GM12878 (cell line): ENCODE data around the gene RSRC1. TPM values are rescaled to one million over a fixed set of nuclear protein-coding genes. Genes with fewer than 3 reads are reported as not detected.
A peak's percentile ranks its signal among the peaks of the same experiment; 100 is the strongest.
"Not testable (repeated sequence)": the region's sequence is repeated elsewhere in the genome, so short reads cannot be mapped to it uniquely, and the experiment has no call there.

Experiments
- ATAC-seq: fragments of 200-7000 bp; cut with Tn5 transposase; 3 replicates; pipeline ENCODE4 v1.9.1; 2020; ENCODE audit warnings: mild to moderate bottlenecking, moderate library complexity
- BruUV-seq: library from RNA; stranded (reverse); fragments of 400-500 nt; replicated peaks from 2 replicates; lab custom pipeline; 2021; lab: Mats Ljungman, UMichigan
- CTCF ChIA-PET: fragments of 300-600 bp; sonication (Branson Sonifier 250); formaldehyde crosslinking; extraction: SDS; loops from one replicate; lab custom pipeline; 2021; ENCODE audit warnings: inconsistent platforms; lab: Yijun Ruan, JAX
- POLR2A ChIA-PET: fragments of 350-600 bp; formaldehyde crosslinking; extraction: SDS; loops from one replicate; lab custom pipeline; 2021; ENCODE audit warnings: inconsistent platforms; lab: Charles Lee
- RAD21 ChIA-PET: fragments of 300-600 bp; sonication (Branson Sonifier 250); formaldehyde crosslinking; loops from one replicate; lab custom pipeline; 2023; ENCODE audit warnings: antibody characterized with exemption; ENCODE audit not compliant: unreplicated experiment; lab: Charles Lee
- SMC1A ChIA-PET: fragments of 300-600 bp; sonication (Branson Sonifier 250); formaldehyde crosslinking; loops from one replicate; lab custom pipeline; 2023; ENCODE audit not compliant: unreplicated experiment, uncharacterized antibody; lab: Charles Lee
- DNase-seq: peaks from one replicate; pipeline ENCODE4 v3.0.0-alpha.2; 2011; ENCODE audit warnings: low read depth, low spot score
- FAIRE-seq: peaks from 3 replicates; lab custom pipeline; 2011; peaks lifted over from hg19 to GRCh38; lab: Jason Lieb, UNC
- H2AFZ ChIP-seq: 2 replicates; pipeline ENCODE4 v1.6.0; 2011; ENCODE audit warnings: low read depth, low read length, control low read depth; ENCODE audit not compliant: control insufficient read depth
- H3K27ac ChIP-seq: 2 replicates; pipeline ENCODE4 v1.5.1; 2011; ENCODE audit warnings: control low read depth; ENCODE audit not compliant: control insufficient read depth, insufficient read depth
- H3K27me3 ChIP-seq, 2 experiments: replicated peaks in 1 of 2; 2 replicates each; pipeline versions ENCODE4 v1.6.0 to v1.6.1; 2011; ENCODE audit warnings: low read length in 1 of 2; ENCODE audit not compliant: control insufficient read depth in 2 of 2, insufficient read depth in 2 of 2
- H3K36me3 ChIP-seq, 2 experiments: 2 replicates each; pipeline ENCODE4 v1.5.1; 2011; ENCODE audit warnings: low read length in 1 of 2; ENCODE audit not compliant: control insufficient read depth in 2 of 2, insufficient read depth in 2 of 2
- H3K4me1 ChIP-seq: 2 replicates; pipeline ENCODE4 v1.6.1; 2011; ENCODE audit warnings: mild to moderate bottlenecking, low read length, moderate library complexity, mixed read lengths; ENCODE audit not compliant: control insufficient read depth, insufficient read depth
- H3K4me2 ChIP-seq: 2 replicates; pipeline ENCODE4 v1.6.0; 2011; ENCODE audit warnings: control low read depth; ENCODE audit not compliant: control insufficient read depth, insufficient read depth
- H3K4me3 ChIP-seq: fragments of 200-600 bp; sonication (generic); 2 replicates; pipeline ENCODE4 v1.5.1; 2016
- H3K79me2 ChIP-seq: 2 replicates; pipeline ENCODE4 v1.6.0; 2011; ENCODE audit warnings: low read length; ENCODE audit not compliant: control insufficient read depth, insufficient read depth
- H3K9ac ChIP-seq: 2 replicates; pipeline ENCODE4 v1.8.0; 2011; ENCODE audit warnings: low read length, control low read depth, mixed read lengths; ENCODE audit not compliant: control insufficient read depth, insufficient read depth
- H3K9me3 ChIP-seq: replicated peaks from 3 replicates; pipeline ENCODE4 v1.5.1; 2011; ENCODE audit warnings: mild to moderate bottlenecking, low read length; ENCODE audit not compliant: control insufficient read depth, insufficient read depth
- H4K20me1 ChIP-seq: 2 replicates; pipeline ENCODE4 v1.6.0; 2011; ENCODE audit not compliant: control insufficient read depth, insufficient read depth
- EP300 ChIP-seq, 2 experiments: fragments of 150-350 bp in 1 of 2; IDR thresholded peaks; 2 replicates each; pipeline ENCODE4 v1.6.1; 2011 to 2012; ENCODE audit warnings: low read depth in 2 of 2, low read length in 2 of 2, borderline replicate concordance in 1 of 2, improper control_type of control experiment in 1 of 2, inconsistent platforms in 1 of 2; ENCODE audit not compliant: control insufficient read depth in 1 of 2
- HCFC1 ChIP-seq: fragments of 150-350 bp; IDR thresholded peaks from 2 replicates; pipeline ENCODE4 v1.6.1; 2014; ENCODE audit warnings: low read length
- NFYB ChIP-seq: IDR thresholded peaks from 2 replicates; pipeline ENCODE4 v1.6.1; 2011; ENCODE audit warnings: low read depth, mild to moderate bottlenecking, low read length, improper control_type of control experiment, moderate library complexity; ENCODE audit not compliant: insufficient read depth
- POLR2AphosphoS5 ChIP-seq: IDR thresholded peaks from 2 replicates; pipeline ENCODE4 v1.6.1; 2011; ENCODE audit warnings: mild to moderate bottlenecking, low read length, inconsistent platforms
- STAT3 ChIP-seq: IDR thresholded peaks from 2 replicates; pipeline ENCODE4 v1.6.1; 2011; ENCODE audit warnings: low read depth, low read length, improper control_type of control experiment
- TCF7 ChIP-seq: IDR thresholded peaks from 2 replicates; pipeline ENCODE4 v1.6.1; 2014; ENCODE audit warnings: antibody characterized with exemption, borderline replicate concordance
- WGBS: methylation state at CpG from one replicate; pipeline ENCODE4 v1.1.6; 2016; ENCODE audit warnings: low lambda C conversion rate; ENCODE audit not compliant: insufficient replicate concordance, insufficient coverage; ENCODE audit errors: missing lambda C conversion rate; 5-methylcytosine and 5-hydroxymethylcytosine counted together
- in situ Hi-C: fragments of 300-500 bp; cut with MboI; formaldehyde crosslinking; loops from 9 replicates; pipeline ENCODE4 v1.14.3; 2018; ENCODE audit warnings: mixed read lengths
- intact Hi-C: fragments of 100-400 bp; cut with micrococcal nuclease; formaldehyde crosslinking; loops from one replicate; pipeline ENCODE4 v1.14.2; 2022; ENCODE audit not compliant: unreplicated experiment
- polyA plus RNA-seq, 11 experiments: library from polyadenylated mRNA; depleted of rRNA in 4 of 11; unstranded in 6 of 11; stranded (reverse) in 5 of 11; fragments of >200 nt; fragmentation: Nextera tagmentation in 4 of 11; fragmentation: Illumina TruSeq in 1 of 11; extraction: Ambion mirVana in 4 of 11; extraction: Trizol in 1 of 11; gene quantifications; 1 replicate in 1 of 11; 2 replicates in 10 of 11; pipeline versions ENCODE4 v1.2.1 to v1.2.3, GENCODE V29; 2011 to 2016; ENCODE audit warnings: inconsistent platforms in 2 of 11, missing spikeins in 2 of 11, low read depth in 1 of 11
- total RNA-seq, 4 experiments: library from RNA; depleted of rRNA in 3 of 4; stranded (reverse); fragments of >200 nt in 3 of 4; fragmentation: Illumina TruSeq in 1 of 4; extraction: Trizol in 1 of 4; gene quantifications; 2 replicates each; pipeline versions ENCODE4 v1.2.1 to v1.2.3, GENCODE V29; 2013 to 2021

The RSRC1 gene
- total and polyA plus RNA-seq, 10 of the 15 experiments (the other 5 are each of a cell fraction or from before 2014, with no cell fraction given) = 16.4 to 85.9 (median 42.0) TPM

DNA sequence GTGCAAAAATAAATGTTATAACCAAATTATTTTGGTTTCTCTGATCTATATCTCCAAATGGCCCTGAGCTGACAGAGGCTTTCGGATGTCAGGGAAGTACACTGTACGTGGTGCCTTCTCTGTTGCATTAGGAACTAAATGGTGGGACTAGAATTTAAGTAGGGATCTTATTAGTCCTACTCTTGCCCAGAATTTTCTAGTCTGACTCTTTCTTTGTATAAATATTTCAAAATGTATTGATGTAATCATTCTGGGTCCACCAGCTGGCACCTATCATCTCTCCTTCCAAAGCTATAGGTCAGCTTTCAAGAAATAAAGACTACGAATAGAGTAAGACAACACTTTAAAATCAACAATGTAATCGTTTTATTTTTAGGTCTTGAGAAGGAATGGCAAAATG lies 438.8 kb downstream of the RSRC1 start:
- Histone ChIP-seq H3K4me1 (no peaks in the 10 kb centered on the region), H3K4me2 (no peak overlapping the region), H3K27ac (no peak overlapping the region), H3K9ac (no peak overlapping the region), H2AFZ (no peak overlapping the region), H3K27me3 (no peaks in the 10 kb centered on the region), H3K9me3 (no peaks in the 10 kb centered on the region; the same call in 2 of the 3 replicates), H3K4me3 (no peak overlapping the region), H3K79me2 (no peaks in the 10 kb centered on the region), H3K36me3 (peaks cover 0 to 1% of the 10 kb centered on the region in 2 experiments; a peak in 1 of 4 replicates), H4K20me1 (no peaks in the 10 kb centered on the region)
- DNase-seq (no peak), FAIRE-seq (no peak), ATAC-seq (no peak)
- ChIA-PET POLR2A (no interaction called here), SMC1A (interaction anchor here (1.0 to 1.4 kb wide), 2 partner anchors 18 to 83 kb away, joined by 3 read pairs; no protein-coding TSS in a partner anchor), RAD21 (no interaction called here), CTCF (interaction anchor here (1.2 to 2.7 kb wide), 2 partner anchors 9 to 15 kb away, joined by 3 to 14 read pairs; no protein-coding TSS in a partner anchor)
- intact Hi-C loops (no loop called here), in situ Hi-C loops (loop anchor here (10.0 kb wide), 2 partner anchors 246 to 934 kb away; no protein-coding TSS in a partner anchor)
- BruUV-seq = no TSS peak
- WGBS = 98% methylated on average over 4 of the region's 4 CpGs
- TF ChIP-seq HCFC1 (no peak), STAT3 (no peak), POLR2AphosphoS5 (no peak), TCF7 (no peak), EP300 (IDR thresholded peaks at IDR 0.05; ENCODE audit: borderline replicate concordance in 1 of 2, control insufficient read depth in 1 of 2, low read depth in 2 of 2, low read length in 2 of 2) (no peak)

- H2AFZ ChIP-seq, FAIRE-seq, H3K9ac ChIP-seq, ATAC-seq, H4K20me1 ChIP-seq, BruUV-seq, H3K36me3 ChIP-seq, H3K27ac ChIP-seq, RAD21 ChIA-PET, H3K27me3 ChIP-seq, H3K4me2 ChIP-seq, POLR2A ChIA-PET, DNase-seq, intact Hi-C loops, H3K79me2 ChIP-seq, H3K4me3 ChIP-seq, H3K9me3 ChIP-seq, H3K4me1 ChIP-seq: not testable (repeated sequence)
- WGBS = 82% methylated on average over 9 of the region's 9 CpGs
- peak; percentile 54; the same call in 1 of the 2 replicates for TF ChIP-seq NFYB
- in situ Hi-C loops = loop anchor here (10.0 kb wide), 2 partner anchors 245 to 935 kb away; no protein-coding TSS in a partner anchor
- SMC1A ChIA-PET = interaction anchor here (1.4 kb wide), 1 partner anchor 82 kb away, joined by 3 read pairs; no protein-coding TSS in a partner anchor
- CTCF ChIA-PET = interaction anchor here (1.1 to 2.7 kb wide), 2 partner anchors 10 to 18 kb away, joined by 4 to 14 read pairs; no protein-coding TSS in a partner anchor
Measured at GRCh38 chr3:158549938-158550337, 440.0 kb downstream of the RSRC1 start.
